ENCODE measurements around the gene S100B. TPM values are rescaled to one million over a fixed set of nuclear protein-coding genes. Genes with fewer than 3 reads are reported as not detected.

The S100B gene
- total RNA-seq, 2 experiments from 2014 or later: 0.25 to 0.32 TPM

- Mint-ChIP-seq H3K9me3 (peaks cover 17% of the 10 kb centered on the region), H3K4me1 (peaks cover 67% of the 10 kb centered on the region), H3K27me3 (no peaks in the 10 kb centered on the region), H3K36me3 (ENCODE audit: low read depth) (peaks cover 22% of the 10 kb centered on the region), H3K4me3 (no peak overlapping the region), H3K27ac (peak overlapping the region; percentile 74)
- ChIA-PET POLR2A (no interaction called here), CTCF (no interaction called here)
- no peak for DNase-seq
Measured at GRCh38 chr21:46624050-46624449, 19.2 kb upstream of the S100B start.

GRCh38 chr21:46622226-46622625 lies 17.3 kb upstream of the S100B start:
- Mint-ChIP-seq H3K36me3 (ENCODE audit: low read depth) (peaks cover 16% of the 10 kb centered on the region), H3K9me3 (peaks cover 13% of the 10 kb centered on the region), H3K4me3 (peak overlapping the region; percentile 33), H3K27me3 (no peaks in the 10 kb centered on the region), H3K27ac (peak overlapping the region; percentile 90), H3K4me1 (peaks cover 57% of the 10 kb centered on the region)
- CTCF ChIA-PET: interaction anchor here (1.2 kb wide), 1 partner anchor 27 kb away, joined by 3 read pairs; no protein-coding TSS in a partner anchor
- peak; percentile 66 for DNase-seq
- POLR2A ChIA-PET: no interaction called here

- H3K36me3 Mint-ChIP-seq (ENCODE audit: low read depth): peaks cover 12% of the 10 kb centered on the region
- peaks cover 51% of the 10 kb centered on the region for H3K4me1 Mint-ChIP-seq
- no peak for DNase-seq
- H3K27ac Mint-ChIP-seq: peak overlapping the region; percentile 90
- POLR2A ChIA-PET: no interaction called here
- H3K9me3 Mint-ChIP-seq: peaks cover 9% of the 10 kb centered on the region
- no peak overlapping the region for H3K4me3 Mint-ChIP-seq
- CTCF ChIA-PET: interaction anchor here (1.3 kb wide), 1 partner anchor 30 kb away, joined by 3 read pairs; no protein-coding TSS in a partner anchor
- H3K27me3 Mint-ChIP-seq: no peaks in the 10 kb centered on the region
Measured at GRCh38 chr21:46621457-46622182, 16.7 kb upstream of the S100B start.

GRCh38 chr21:46620846-46621245 lies 16.0 kb upstream of the S100B start:
- ChIA-PET CTCF (interaction anchor here (1.3 kb wide), 2 partner anchors 19 to 29 kb away, joined by 3 read pairs; no protein-coding TSS in a partner anchor), POLR2A (no interaction called here)
- DNase-seq: no peak

GRCh38 chr21:46619846-46620245 lies 15.0 kb upstream of the S100B start:
- CTCF ChIA-PET: interaction anchor here (1.3 kb wide), 1 partner anchor 18 kb away, joined by 3 read pairs; no protein-coding TSS in a partner anchor

More at GRCh38 chr21:46620846-46621245, 16.0 kb upstream of the S100B start:
- peaks cover 43% of the 10 kb centered on the region for H3K4me1 Mint-ChIP-seq
- no peak overlapping the region for H3K4me3 Mint-ChIP-seq
- H3K9me3 Mint-ChIP-seq: peaks cover 8% of the 10 kb centered on the region
- peaks cover 6% of the 10 kb centered on the region for H3K36me3 Mint-ChIP-seq (ENCODE audit: low read depth)
- H3K27ac Mint-ChIP-seq: peak overlapping the region; percentile 90
- H3K27me3 Mint-ChIP-seq: peaks cover 3% of the 10 kb centered on the region

GRCh38 chr21:46618738-46619379 lies 14.0 kb upstream of the S100B start:
- H3K27me3 Mint-ChIP-seq: peaks cover 19% of the 10 kb centered on the region
- ChIA-PET CTCF (interaction anchor here (1.2 to 1.4 kb wide), 2 partner anchors 8 to 14 kb away, joined by 3 to 4 read pairs; no protein-coding TSS in a partner anchor), POLR2A (no interaction called here)
- H3K36me3 Mint-ChIP-seq (ENCODE audit: low read depth): peaks cover 4% of the 10 kb centered on the region
- peaks cover 33% of the 10 kb centered on the region for H3K4me1 Mint-ChIP-seq
- H3K27ac Mint-ChIP-seq: no peak overlapping the region
- H3K4me3 Mint-ChIP-seq: no peak overlapping the region
- peaks cover 3% of the 10 kb centered on the region for H3K9me3 Mint-ChIP-seq
- no peak for DNase-seq

More at GRCh38 chr21:46619846-46620245, 15.0 kb upstream of the S100B start:
- Mint-ChIP-seq H3K4me1 (peaks cover 35% of the 10 kb centered on the region), H3K4me3 (no peak overlapping the region), H3K27me3 (peaks cover 10% of the 10 kb centered on the region), H3K36me3 (ENCODE audit: low read depth) (peaks cover 4% of the 10 kb centered on the region), H3K27ac (no peak overlapping the region), H3K9me3 (peaks cover 3% of the 10 kb centered on the region)
- DNase-seq: no peak
- POLR2A ChIA-PET: no interaction called here

GRCh38 chr21:46617267-46618051 lies 12.6 kb upstream of the S100B start:
- DNase-seq: no peak
- ChIA-PET POLR2A (no interaction called here), CTCF (interaction anchor here (1.2 to 1.4 kb wide), 2 partner anchors 10 to 16 kb away, joined by 3 to 4 read pairs; no protein-coding TSS in a partner anchor)
- Mint-ChIP-seq H3K4me3 (no peak overlapping the region), H3K27ac (no peak overlapping the region), H3K36me3 (ENCODE audit: low read depth) (peaks cover 4% of the 10 kb centered on the region), H3K9me3 (peaks cover 3% of the 10 kb centered on the region), H3K4me1 (peaks cover 24% of the 10 kb centered on the region), H3K27me3 (peaks cover 23% of the 10 kb centered on the region)

- peaks cover 4% of the 10 kb centered on the region for H3K36me3 Mint-ChIP-seq (ENCODE audit: low read depth)
- peaks cover 23% of the 10 kb centered on the region for H3K27me3 Mint-ChIP-seq
- H3K4me1 Mint-ChIP-seq: peaks cover 16% of the 10 kb centered on the region
- ChIA-PET POLR2A (no interaction called here), CTCF (no interaction called here)
- no peak for DNase-seq
- peaks cover 3% of the 10 kb centered on the region for H3K9me3 Mint-ChIP-seq
- no peak overlapping the region for H3K27ac Mint-ChIP-seq
- no peak overlapping the region for H3K4me3 Mint-ChIP-seq
Measured at GRCh38 chr21:46616656-46617055, 11.8 kb upstream of the S100B start.

- H3K36me3 Mint-ChIP-seq (ENCODE audit: low read depth): peaks cover 4% of the 10 kb centered on the region
- peaks cover 10% of the 10 kb centered on the region for H3K4me1 Mint-ChIP-seq
- H3K27me3 Mint-ChIP-seq: peaks cover 23% of the 10 kb centered on the region
- DNase-seq: no peak
- no peak overlapping the region for H3K27ac Mint-ChIP-seq
- peaks cover 3% of the 10 kb centered on the region for H3K9me3 Mint-ChIP-seq
- ChIA-PET CTCF (no interaction called here), POLR2A (no interaction called here)
- no peak overlapping the region for H3K4me3 Mint-ChIP-seq
Measured at GRCh38 chr21:46616050-46616449, 11.2 kb upstream of the S100B start.

- CTCF ChIA-PET: interaction anchor here (1.3 kb wide), 1 partner anchor 19 kb away, joined by 3 read pairs; no protein-coding TSS in a partner anchor
- peaks cover 23% of the 10 kb centered on the region for H3K27me3 Mint-ChIP-seq
Measured at GRCh38 chr21:46613391-46613790, 8.5 kb upstream of the S100B start.

GRCh38 chr21:46610018-46610701 lies 5.3 kb upstream of the S100B start:
- DNase-seq: no peak
- Mint-ChIP-seq H3K27me3 (peaks cover 16% of the 10 kb centered on the region), H3K27ac (no peak overlapping the region), H3K9me3 (no peaks in the 10 kb centered on the region), H3K4me1 (peaks cover 25% of the 10 kb centered on the region), H3K36me3 (ENCODE audit: low read depth) (peaks cover 2% of the 10 kb centered on the region), H3K4me3 (no peak overlapping the region)
- ChIA-PET POLR2A (no interaction called here), CTCF (interaction anchor here (1.1 kb wide), 1 partner anchor 25 kb away, joined by 3 read pairs; the partner anchor contains the start of gene PRMT2)

More at GRCh38 chr21:46613391-46613790, 8.5 kb upstream of the S100B start:
- Mint-ChIP-seq H3K4me1 (no peaks in the 10 kb centered on the region), H3K9me3 (peaks cover 3% of the 10 kb centered on the region), H3K27ac (no peak overlapping the region), H3K4me3 (no peak overlapping the region), H3K36me3 (ENCODE audit: low read depth) (peaks cover 6% of the 10 kb centered on the region)
- DNase-seq: no peak
- POLR2A ChIA-PET: no interaction called here

- Mint-ChIP-seq H3K27ac (no peak overlapping the region), H3K4me3 (no peak overlapping the region), H3K27me3 (peaks cover 3% of the 10 kb centered on the region), H3K4me1 (peaks cover 32% of the 10 kb centered on the region), H3K36me3 (ENCODE audit: low read depth) (peaks cover 2% of the 10 kb centered on the region), H3K9me3 (no peaks in the 10 kb centered on the region)
- CTCF ChIA-PET: no interaction called here
- POLR2A ChIA-PET: no interaction called here
- DNase-seq: no peak
Measured at GRCh38 chr21:46608672-46609111, 3.8 kb upstream of the S100B start.
